DOHH2 (cell line): Measurements from ENCODE around the gene PKP3.

Source experiments
- CTCF ChIP-seq: fragments of 200-600 bp; sonication (generic); IDR thresholded peaks from one replicate; pipeline ENCODE4 v1.5.1; 2014; ENCODE audit warnings: antibody characterized with exemption, mild to moderate bottlenecking, low read depth, low read length; ENCODE audit not compliant: poor library complexity, severe bottlenecking
- EZH2phosphoT487 ChIP-seq: fragments of 200-600 bp; sonication (generic); IDR thresholded peaks from 2 replicates; pipeline ENCODE4 v1.6.1; 2017; ENCODE audit warnings: borderline replicate concordance, mild to moderate bottlenecking, antibody characterized with exemption, low read length, moderate library complexity, mixed read lengths

DNA sequence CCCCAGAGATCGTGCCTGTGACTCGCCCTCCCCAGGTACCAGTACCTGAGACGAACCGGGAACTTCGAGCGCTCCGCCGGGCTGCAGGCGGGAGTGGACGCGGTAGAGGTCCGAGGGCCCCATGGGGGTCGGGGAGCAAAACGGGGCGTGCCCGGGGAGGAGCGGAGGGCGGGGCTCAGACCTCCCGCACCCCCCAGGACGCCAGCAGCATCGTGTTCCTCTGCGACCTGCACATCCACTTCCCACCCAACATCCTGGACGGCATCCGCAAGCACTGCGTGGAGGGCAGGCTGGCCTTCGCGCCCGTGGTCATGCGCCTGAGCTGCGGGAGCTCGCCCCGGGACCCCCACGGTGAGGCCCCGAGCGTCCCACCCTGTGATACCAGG is 13.9 kb upstream of the PKP3 start:
- TF ChIP-seq CTCF, result no peak
- TF ChIP-seq EZH2phosphoT487, result no peak
